ENCODE data around the gene LRRK1.

The LRRK1 gene

GRCh38 chr15:101067660-101068522 is 148.7 kb downstream of the LRRK1 start:
- Histone ChIP-seq H4K91ac (ENCODE audit: low read depth, low read length, poor library complexity) (peak overlapping the region; percentile 98), H3K4me1 (ENCODE audit: control insufficient read depth in 2 of 2, insufficient read depth in 1 of 2, low read depth in 1 of 2, low read length in 2 of 2) (peaks cover 35 to 42% of the 10 kb centered on the region in 2 donors), H2AFZ (ENCODE audit: low read length) (peak overlapping the region; percentile 74), H3K4me2 (ENCODE audit: insufficient read depth, low read length, poor library complexity, severe bottlenecking) (no peak overlapping the region), H3K4me3 (ENCODE audit: low read length in 2 of 2) (no peak overlapping the region), H2BK15ac (ENCODE audit: low read length) (peak overlapping the region; percentile 88), H2BK5ac (ENCODE audit: low read length) (peak overlapping the region; percentile 95), H3K27me3 (ENCODE audit: control insufficient read depth in 3 of 3, insufficient read depth in 3 of 3, low read depth in 1 of 3, low read length in 3 of 3) (no peaks in the 10 kb centered on the region), H2AK5ac (ENCODE audit: low read depth, low read length) (peak overlapping the region; percentile 79), H3K14ac (ENCODE audit: low read length) (peak overlapping the region; percentile 39), H4K8ac (ENCODE audit: low read depth, low read length) (peak overlapping the region; percentile 73), H3K27ac (replicated peaks; ENCODE audit: low read length) (peak overlapping the region; percentile 97), H3K36me3 (replicated peaks in 1 of 2; ENCODE audit: control insufficient read depth in 2 of 2, insufficient read depth in 2 of 2, low read length in 2 of 2) (no peaks in the 10 kb centered on the region), H3K4ac (ENCODE audit: low read length) (peak overlapping the region; percentile 39), H2BK120ac (ENCODE audit: low read depth, low read length) (peak overlapping the region; percentile 72), H3K23ac (ENCODE audit: low read depth, low read length, poor library complexity) (peak overlapping the region; percentile 47), H2BK12ac (ENCODE audit: low read length) (peak overlapping the region; percentile 47), H3K9ac (ENCODE audit: low read depth, low read length, poor library complexity) (no peak overlapping the region), H3K9me3 (replicated peaks in 1 of 2; ENCODE audit: control insufficient read depth in 2 of 2, insufficient read depth in 1 of 2, low read depth in 1 of 2, low read length in 2 of 2) (no peaks in the 10 kb centered on the region), H3K18ac (ENCODE audit: low read length) (peak overlapping the region; percentile 96), H3K79me1 (ENCODE audit: low read depth, low read length) (no peaks in the 10 kb centered on the region)
- no peak for DNase-seq (ENCODE audit: low spot score)
- WGBS, 2 donors (ENCODE audit: extremely low coverage in 2 of 2, insufficient read length in 2 of 2, insufficient replicate concordance in 1 of 2), result no CpG with 5 or more reads among the region's 14 CpGs

GRCh38 chr15:101068523-101068960 is 149.4 kb downstream of the LRRK1 start:
- Histone ChIP-seq H4K8ac (ENCODE audit: low read depth, low read length) (peak overlapping the region; percentile 73), H3K4me1 (ENCODE audit: control insufficient read depth in 2 of 2, insufficient read depth in 1 of 2, low read depth in 1 of 2, low read length in 2 of 2) (peaks cover 30 to 35% of the 10 kb centered on the region in 2 donors), H3K27ac (replicated peaks; ENCODE audit: low read length) (peak overlapping the region; percentile 97), H3K23ac (ENCODE audit: low read depth, low read length, poor library complexity) (peak overlapping the region; percentile 47), H3K27me3 (ENCODE audit: control insufficient read depth in 3 of 3, insufficient read depth in 3 of 3, low read depth in 1 of 3, low read length in 3 of 3) (no peaks in the 10 kb centered on the region), H2BK120ac (ENCODE audit: low read depth, low read length) (peak overlapping the region; percentile 72), H2AK5ac (ENCODE audit: low read depth, low read length) (peak overlapping the region; percentile 79), H3K9ac (ENCODE audit: low read depth, low read length, poor library complexity) (no peak overlapping the region), H3K4ac (ENCODE audit: low read length) (peak overlapping the region; percentile 39), H3K36me3 (replicated peaks in 1 of 2; ENCODE audit: control insufficient read depth in 2 of 2, insufficient read depth in 2 of 2, low read length in 2 of 2) (no peaks in the 10 kb centered on the region), H2BK12ac (ENCODE audit: low read length) (peak overlapping the region; percentile 47), H2AFZ (ENCODE audit: low read length) (peak overlapping the region; percentile 74), H2BK15ac (ENCODE audit: low read length) (peak overlapping the region; percentile 88), H3K4me2 (ENCODE audit: insufficient read depth, low read length, poor library complexity, severe bottlenecking) (peak overlapping the region; percentile 32), H3K14ac (ENCODE audit: low read length) (peak overlapping the region; percentile 10), H3K79me1 (ENCODE audit: low read depth, low read length) (no peaks in the 10 kb centered on the region), H3K18ac (ENCODE audit: low read length) (peak overlapping the region; percentile 96), H3K9me3 (replicated peaks in 1 of 2; ENCODE audit: control insufficient read depth in 2 of 2, insufficient read depth in 1 of 2, low read depth in 1 of 2, low read length in 2 of 2) (no peaks in the 10 kb centered on the region), H3K4me3 (ENCODE audit: low read length in 2 of 2) (no peak overlapping the region), H4K91ac (ENCODE audit: low read depth, low read length, poor library complexity) (peak overlapping the region; percentile 98), H2BK5ac (ENCODE audit: low read length) (peak overlapping the region; percentile 95)
- no CpG with 5 or more reads among the region's 11 CpGs for WGBS, 2 donors (ENCODE audit: extremely low coverage in 2 of 2, insufficient read length in 2 of 2, insufficient replicate concordance in 1 of 2)
- no peak for DNase-seq (ENCODE audit: low spot score)

- Histone ChIP-seq H2BK15ac (ENCODE audit: low read length) (peak overlapping the region; percentile 88), H4K8ac (ENCODE audit: low read depth, low read length) (no peak overlapping the region), H3K9me3 (replicated peaks in 1 of 2; ENCODE audit: control insufficient read depth in 2 of 2, insufficient read depth in 1 of 2, low read depth in 1 of 2, low read length in 2 of 2) (no peaks in the 10 kb centered on the region), H2BK12ac (ENCODE audit: low read length) (no peak overlapping the region), H3K14ac (ENCODE audit: low read length) (peak overlapping the region; percentile 10), H3K4me1 (ENCODE audit: control insufficient read depth in 2 of 2, insufficient read depth in 1 of 2, low read depth in 1 of 2, low read length in 2 of 2) (peaks cover 27 to 30% of the 10 kb centered on the region in 2 donors), H3K79me1 (ENCODE audit: low read depth, low read length) (no peaks in the 10 kb centered on the region), H3K23ac (ENCODE audit: low read depth, low read length, poor library complexity) (no peak overlapping the region), H2AFZ (ENCODE audit: low read length) (peak overlapping the region; percentile 74), H3K27me3 (ENCODE audit: control insufficient read depth in 3 of 3, insufficient read depth in 3 of 3, low read depth in 1 of 3, low read length in 3 of 3) (no peaks in the 10 kb centered on the region), H3K4ac (ENCODE audit: low read length) (no peak overlapping the region), H4K91ac (ENCODE audit: low read depth, low read length, poor library complexity) (no peak overlapping the region), H3K18ac (ENCODE audit: low read length) (peak overlapping the region; percentile 96), H2AK5ac (ENCODE audit: low read depth, low read length) (peak overlapping the region; percentile 79), H2BK5ac (ENCODE audit: low read length) (peak overlapping the region; percentile 95), H3K36me3 (replicated peaks in 1 of 2; ENCODE audit: control insufficient read depth in 2 of 2, insufficient read depth in 2 of 2, low read length in 2 of 2) (no peaks in the 10 kb centered on the region), H3K9ac (ENCODE audit: low read depth, low read length, poor library complexity) (no peak overlapping the region), H2BK120ac (ENCODE audit: low read depth, low read length) (peak overlapping the region; percentile 72), H3K4me2 (ENCODE audit: insufficient read depth, low read length, poor library complexity, severe bottlenecking) (peak overlapping the region; percentile 32), H3K4me3 (ENCODE audit: low read length in 2 of 2) (peak overlapping the region in 1 of 2 donors; percentile 19), H3K27ac (replicated peaks; ENCODE audit: low read length) (peak overlapping the region; percentile 97)
- no CpG with 5 or more reads among the region's 15 CpGs for WGBS, 2 donors (ENCODE audit: extremely low coverage in 2 of 2, insufficient read length in 2 of 2, insufficient replicate concordance in 1 of 2)
- peak; percentile 79 for DNase-seq (ENCODE audit: low spot score)
Observed at GRCh38 chr15:101068961-101069653, 149.9 kb downstream of the LRRK1 start.

GRCh38 chr15:101069654-101069973 is 150.5 kb downstream of the LRRK1 start:
- Histone ChIP-seq H3K27ac (replicated peaks; ENCODE audit: low read length) (peak overlapping the region; percentile 97), H3K9ac (ENCODE audit: low read depth, low read length, poor library complexity) (no peak overlapping the region), H3K27me3 (ENCODE audit: control insufficient read depth in 3 of 3, insufficient read depth in 3 of 3, low read depth in 1 of 3, low read length in 3 of 3) (no peaks in the 10 kb centered on the region), H2BK5ac (ENCODE audit: low read length) (no peak overlapping the region), H3K4me3 (ENCODE audit: low read length in 2 of 2) (no peak overlapping the region), H2BK120ac (ENCODE audit: low read depth, low read length) (no peak overlapping the region), H3K14ac (ENCODE audit: low read length) (no peak overlapping the region), H3K23ac (ENCODE audit: low read depth, low read length, poor library complexity) (no peak overlapping the region), H3K4me2 (ENCODE audit: insufficient read depth, low read length, poor library complexity, severe bottlenecking) (no peak overlapping the region), H3K4ac (ENCODE audit: low read length) (no peak overlapping the region), H3K4me1 (ENCODE audit: control insufficient read depth in 2 of 2, insufficient read depth in 1 of 2, low read depth in 1 of 2, low read length in 2 of 2) (peaks cover 23 to 26% of the 10 kb centered on the region in 2 donors), H3K18ac (ENCODE audit: low read length) (no peak overlapping the region), H4K91ac (ENCODE audit: low read depth, low read length, poor library complexity) (no peak overlapping the region), H2BK15ac (ENCODE audit: low read length) (no peak overlapping the region), H2BK12ac (ENCODE audit: low read length) (no peak overlapping the region), H2AFZ (ENCODE audit: low read length) (peak overlapping the region; percentile 74), H3K79me1 (ENCODE audit: low read depth, low read length) (no peaks in the 10 kb centered on the region), H2AK5ac (ENCODE audit: low read depth, low read length) (peak overlapping the region; percentile 8), H4K8ac (ENCODE audit: low read depth, low read length) (no peak overlapping the region), H3K36me3 (replicated peaks in 1 of 2; ENCODE audit: control insufficient read depth in 2 of 2, insufficient read depth in 2 of 2, low read length in 2 of 2) (no peaks in the 10 kb centered on the region), H3K9me3 (replicated peaks in 1 of 2; ENCODE audit: control insufficient read depth in 2 of 2, insufficient read depth in 1 of 2, low read depth in 1 of 2, low read length in 2 of 2) (no peaks in the 10 kb centered on the region)
- no CpG with 5 or more reads among the region's 4 CpGs for WGBS, 2 donors (ENCODE audit: extremely low coverage in 2 of 2, insufficient read length in 2 of 2, insufficient replicate concordance in 1 of 2)
- no peak for DNase-seq (ENCODE audit: low spot score)

All from neuronal stem cell (in vitro differentiated cells).